HEK293T (cell line): Measurements from ENCODE around the gene HAL.

Source experiments
- ARNT ChIP-seq: fragments of 450-650 bp; IDR thresholded peaks from 2 replicates; pipeline ENCODE4 v1.6.1; 2017; ENCODE audit warnings: mild to moderate bottlenecking
- BHLHE40 ChIP-seq: fragments of 450-650 bp; IDR thresholded peaks from 2 replicates; pipeline ENCODE4 v1.6.1; 2016; ENCODE audit warnings: mild to moderate bottlenecking, moderate library complexity, borderline replicate concordance
- CTBP1 ChIP-seq: fragments of 450-650 bp; IDR thresholded peaks from 2 replicates; pipeline ENCODE4 v1.6.1; 2016; ENCODE audit warnings: borderline replicate concordance
- FOXA1 ChIP-seq: fragments of 450-650 bp; IDR thresholded peaks from 2 replicates; pipeline ENCODE4 v1.6.1; 2016; ENCODE audit warnings: mild to moderate bottlenecking
- FOXK2 ChIP-seq: fragments of 450-650 bp; IDR thresholded peaks from 2 replicates; pipeline ENCODE4 v1.6.1; 2016; ENCODE audit warnings: mild to moderate bottlenecking
- FOXM1 ChIP-seq: fragments of 450-650 bp; IDR thresholded peaks from 2 replicates; pipeline ENCODE4 v1.6.1; 2017; ENCODE audit warnings: mild to moderate bottlenecking, borderline replicate concordance
- HDGF ChIP-seq: fragments of 450-650 bp; IDR thresholded peaks from 2 replicates; pipeline ENCODE4 v1.6.1; 2017; ENCODE audit warnings: antibody characterized with exemption, borderline replicate concordance
- L3MBTL2 ChIP-seq: fragments of 450-650 bp; conservative IDR thresholded peaks from 2 replicates; pipeline ENCODE4 v1.6.1; 2016; ENCODE audit warnings: mild to moderate bottlenecking
- SP1 ChIP-seq: fragments of 450-650 bp; IDR thresholded peaks from 2 replicates; pipeline ENCODE4 v1.6.1; 2017
- SUZ12 ChIP-seq: fragments of 450-650 bp; IDR thresholded peaks from 2 replicates; pipeline ENCODE4 v1.6.1; 2016; ENCODE audit warnings: mild to moderate bottlenecking
- TARDBP ChIP-seq: fragments of 450-650 bp; IDR thresholded peaks from 2 replicates; pipeline ENCODE4 v1.6.1; 2016
- ZNF384 ChIP-seq: fragments of 450-650 bp; IDR thresholded peaks from 2 replicates; pipeline ENCODE4 v1.6.1; 2016

GRCh38 chr12:96044943-96045290 is 48.8 kb upstream of the HAL start:
- TF ChIP-seq L3MBTL2 = no peak
- no peak for TF ChIP-seq SP1
- TF ChIP-seq FOXK2 = no peak
- no peak for TF ChIP-seq FOXM1
- TF ChIP-seq HDGF = no peak
- TF ChIP-seq SUZ12 = no peak
- TF ChIP-seq ARNT = no peak
- no peak for TF ChIP-seq BHLHE40
- TF ChIP-seq CTBP1 = no peak
- no peak for TF ChIP-seq ZNF384
- TF ChIP-seq FOXA1 = no peak
- TF ChIP-seq TARDBP = no peak
